SK-N-SH treated with all-trans-retinoic acid at 6 μM for 48 hours (cell line): ENCODE measurements around the gene PEPD.
"Not testable (repeated sequence)": the region's sequence is repeated elsewhere in the genome, so short reads cannot be mapped to it uniquely, and the experiment has no call there.

ENCODE experiments used
- ATAC-seq: fragments of 200-7000 bp; cut with Tn5 transposase; 3 replicates; pipeline ENCODE4 v1.9.1; 2020; ENCODE audit warnings: mild to moderate bottlenecking, moderate library complexity
- CREB5 ChIP-seq: fragments of 250-450 bp; sonication (Bioruptor Pico); IDR thresholded peaks from 2 replicates; pipeline ENCODE4 v1.5.1; 2020; ENCODE audit warnings: low read depth, mild to moderate bottlenecking, moderate library complexity
- CSDC2 ChIP-seq: fragments of 250-450 bp; sonication (Bioruptor Pico); IDR thresholded peaks from 2 replicates; pipeline ENCODE4 v1.5.0; 2020; ENCODE audit warnings: mild to moderate bottlenecking, moderate library complexity
- CSRNP3 ChIP-seq: fragments of 250-450 bp; sonication (Bioruptor Pico); IDR thresholded peaks from 2 replicates; pipeline ENCODE4 v1.5.1; 2021; ENCODE audit warnings: mild to moderate bottlenecking, moderate library complexity
- ESRRG ChIP-seq: fragments of 250-450 bp; sonication (Bioruptor Pico); IDR thresholded peaks from 2 replicates; pipeline ENCODE4 v1.6.1; 2021; ENCODE audit warnings: mild to moderate bottlenecking
- GLIS3 ChIP-seq: fragments of 250-450 bp; sonication (Bioruptor Pico); IDR thresholded peaks from 2 replicates; pipeline ENCODE4 v1.5.0; 2020; ENCODE audit warnings: mild to moderate bottlenecking, moderate library complexity
- ISL1 ChIP-seq: fragments of 250-450 bp; sonication (Bioruptor Pico); IDR thresholded peaks from 2 replicates; pipeline ENCODE4 v2.1.2; 2022; ENCODE audit warnings: mild to moderate bottlenecking, moderate library complexity
- PATZ1 ChIP-seq: fragments of 250-450 bp; sonication (Bioruptor Pico); IDR thresholded peaks from 2 replicates; pipeline ENCODE4 v1.8.0; 2020; ENCODE audit warnings: mild to moderate bottlenecking, moderate library complexity, borderline replicate concordance
- PPARA ChIP-seq: fragments of 250-450 bp; sonication (Bioruptor Pico); IDR thresholded peaks from 2 replicates; pipeline ENCODE4 v1.5.0; 2020; ENCODE audit warnings: mild to moderate bottlenecking, borderline replicate concordance
- RARB ChIP-seq: fragments of 250-450 bp; sonication (Bioruptor Pico); IDR thresholded peaks from 2 replicates; pipeline ENCODE4 v1.8.0; 2021; ENCODE audit warnings: mild to moderate bottlenecking, moderate library complexity
- SNAI2 ChIP-seq: fragments of 250-450 bp; sonication (Bioruptor Pico); IDR thresholded peaks from 2 replicates; pipeline ENCODE4 v1.5.0; 2020; ENCODE audit warnings: mild to moderate bottlenecking, moderate library complexity
- TCF4 ChIP-seq: fragments of 250-450 bp; sonication (Bioruptor Pico); IDR thresholded peaks from 2 replicates; pipeline ENCODE4 v1.8.0; 2021; ENCODE audit warnings: mild to moderate bottlenecking, moderate library complexity, borderline replicate concordance
- TOX ChIP-seq: fragments of 250-450 bp; sonication (Bioruptor Pico); IDR thresholded peaks from 2 replicates; pipeline ENCODE4 v1.8.0; 2021; ENCODE audit warnings: mild to moderate bottlenecking, moderate library complexity, borderline replicate concordance
- TSHZ2 ChIP-seq: fragments of 250-450 bp; sonication (Bioruptor Pico); IDR thresholded peaks from 2 replicates; pipeline ENCODE4 v1.5.0; 2020; ENCODE audit warnings: mild to moderate bottlenecking, moderate library complexity
- ZC3H10 ChIP-seq: fragments of 250-450 bp; sonication (Bioruptor Pico); IDR thresholded peaks from 2 replicates; pipeline ENCODE4 v1.5.1; 2021; ENCODE audit warnings: mild to moderate bottlenecking, moderate library complexity
- ZFP3 ChIP-seq: fragments of 250-450 bp; sonication (Bioruptor Pico); IDR thresholded peaks from 2 replicates; pipeline ENCODE4 v1.5.0; 2020; ENCODE audit warnings: mild to moderate bottlenecking, moderate library complexity
- ZFP30 ChIP-seq: fragments of 450-650 bp; formaldehyde crosslinking; IDR thresholded peaks from 2 replicates; pipeline ENCODE4 v1.5.0; 2022; ENCODE audit warnings: mild to moderate bottlenecking, moderate library complexity
- ZNF70 ChIP-seq: fragments of 450-650 bp; formaldehyde crosslinking; IDR thresholded peaks from 2 replicates; pipeline ENCODE4 v1.5.0; 2020; ENCODE audit warnings: mild to moderate bottlenecking, moderate library complexity
- ZNF8 ChIP-seq: fragments of 450-650 bp; formaldehyde crosslinking; IDR thresholded peaks from 2 replicates; pipeline ENCODE4 v1.5.0; 2020; ENCODE audit warnings: mild to moderate bottlenecking, moderate library complexity

PEPD gene

GRCh38 chr19:33556261-33556660 lies 34.7 kb upstream of the PEPD start (continued):
- TF ChIP-seq CREB5 (CRISPR knock-in tag) (no peak), ZNF70 (CRISPR knock-in tag) (no peak), ZC3H10 (CRISPR knock-in tag) (no peak), ZNF8 (CRISPR knock-in tag) (no peak), ESRRG (CRISPR knock-in tag) (no peak), PPARA (CRISPR knock-in tag) (no peak), CSRNP3 (no peak)

GRCh38 chr19:33555726-33556125 lies 34.1 kb upstream of the PEPD start:
- ATAC-seq, result not testable (repeated sequence)

GRCh38 chr19:33554821-33555220 lies 33.2 kb upstream of the PEPD start:
- no peak for TF ChIP-seq ZFP3 (CRISPR knock-in tag)
- no peak for TF ChIP-seq TSHZ2 (CRISPR knock-in tag)
- no peak for TF ChIP-seq SNAI2
- no peak for TF ChIP-seq GLIS3 (CRISPR knock-in tag)
- no peak for TF ChIP-seq ISL1 (CRISPR knock-in tag)
- TF ChIP-seq RARB (CRISPR knock-in tag), result no peak
- no peak for TF ChIP-seq CSRNP3
- no peak for TF ChIP-seq TOX (CRISPR knock-in tag)
- TF ChIP-seq TCF4, result no peak
- TF ChIP-seq PPARA (CRISPR knock-in tag), result no peak
- no peak for ATAC-seq

GRCh38 chr19:33554391-33554790 lies 32.8 kb upstream of the PEPD start:
- no peak for ATAC-seq
- TF ChIP-seq ZC3H10 (CRISPR knock-in tag), result no peak
- TF ChIP-seq TOX (CRISPR knock-in tag), result no peak
- no peak for TF ChIP-seq ESRRG (CRISPR knock-in tag)
- no peak for TF ChIP-seq ZFP30 (CRISPR knock-in tag)
- no peak for TF ChIP-seq CSRNP3
- TF ChIP-seq CSDC2 (CRISPR knock-in tag), result no peak
- TF ChIP-seq GLIS3 (CRISPR knock-in tag), result no peak
- no peak for TF ChIP-seq ZNF8 (CRISPR knock-in tag)
- TF ChIP-seq TCF4, result no peak
- TF ChIP-seq ZFP3 (CRISPR knock-in tag), result no peak
- TF ChIP-seq CREB5 (CRISPR knock-in tag), result no peak
- TF ChIP-seq PATZ1 (CRISPR knock-in tag), result no peak
- TF ChIP-seq RARB (CRISPR knock-in tag), result no peak
- no peak for TF ChIP-seq TSHZ2 (CRISPR knock-in tag)
